Stimulated activated CD8-positive, alpha-beta memory T cell treated with anti-CD3 and anti-CD28 coated beads, Interleukin-12 subunit alpha, Interleukin-12 subunit beta, amount 100 ng/mL, for 4 hours (primary cell): ENCODE results near the gene TRAPPC3L.
"Not testable (repeated sequence)": the region's sequence is repeated elsewhere in the genome, so short reads cannot be mapped to it uniquely, and the experiment has no call there.

Experiments used
- DNase-seq: peaks from one replicate; pipeline ENCODE4 v3.0.0-alpha.2; 2020; ENCODE audit warnings: low read depth

The TRAPPC3L gene

DNA sequence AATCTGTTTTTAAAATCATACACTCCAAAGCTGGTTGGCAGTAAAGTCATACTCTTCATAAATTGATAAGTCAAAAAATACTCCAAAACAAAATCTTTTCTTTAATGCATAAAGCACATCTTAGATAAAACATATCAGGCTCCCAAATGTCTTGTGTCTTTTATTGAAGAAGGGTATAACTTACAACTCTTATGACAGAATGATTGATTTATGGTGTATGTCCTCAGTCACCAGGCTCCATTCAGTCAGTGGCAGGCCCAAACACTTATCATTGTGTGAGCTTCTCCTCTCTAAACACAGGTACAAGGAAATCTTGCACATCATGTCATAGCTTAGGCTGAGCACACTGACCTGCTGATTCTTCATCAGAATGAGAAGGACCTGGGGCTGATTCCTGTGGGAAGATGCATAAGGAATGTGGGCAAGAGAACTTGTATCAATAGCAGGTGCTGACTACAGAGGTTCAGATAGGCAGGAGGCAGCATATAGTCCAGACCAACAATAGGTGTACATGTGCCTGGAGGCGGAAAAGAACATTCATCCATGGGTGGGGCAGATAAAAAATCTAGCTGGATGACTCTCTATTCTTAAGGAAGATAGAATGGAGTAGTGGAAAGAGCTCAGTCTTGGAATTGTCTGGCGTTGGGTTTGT, 32.1 kb downstream of the TRAPPC3L start:
- no peak for DNase-seq

DNA sequence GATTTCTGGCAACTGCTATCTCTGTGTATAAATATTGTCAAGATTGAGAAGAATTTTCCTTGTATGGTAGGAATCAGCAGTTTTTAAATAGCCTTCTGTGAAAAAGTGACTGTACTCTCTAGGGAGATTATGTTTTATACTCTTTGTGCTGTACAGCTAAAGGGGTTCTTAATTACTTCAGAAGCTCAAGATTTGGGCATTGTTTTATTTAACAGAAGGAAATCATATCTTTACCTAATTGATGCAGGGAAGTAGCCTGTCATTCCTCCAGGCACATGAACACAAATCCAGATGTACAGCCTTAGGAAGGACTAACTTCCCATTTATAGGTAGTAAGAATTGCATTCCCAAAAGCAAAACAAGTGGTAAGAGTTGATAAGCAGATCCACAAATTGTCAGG, 32.8 kb downstream of the TRAPPC3L start:
- DNase-seq: no peak

DNA sequence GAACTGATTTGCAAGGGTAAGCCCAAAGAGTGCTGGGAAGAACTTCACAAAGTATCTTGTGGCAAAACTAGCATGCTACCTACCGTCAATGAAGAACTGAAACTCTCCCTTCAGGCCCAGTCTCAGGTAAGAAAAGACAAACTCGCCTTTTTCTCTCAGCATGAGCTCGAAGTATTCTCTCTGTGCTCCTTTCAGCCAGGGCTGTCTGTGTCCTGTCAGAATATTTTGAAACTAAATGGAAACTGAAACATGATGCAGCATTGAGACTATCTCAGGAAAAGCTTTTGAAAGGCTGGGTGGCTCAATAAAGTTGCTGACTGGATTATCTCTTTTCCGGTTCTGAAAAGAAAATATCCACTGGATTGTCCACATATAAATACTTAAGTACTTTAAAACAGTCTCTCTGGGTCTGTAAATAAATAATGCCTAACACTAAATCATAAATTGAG, 33.3 kb downstream of the TRAPPC3L start:
- no peak for DNase-seq

DNA sequence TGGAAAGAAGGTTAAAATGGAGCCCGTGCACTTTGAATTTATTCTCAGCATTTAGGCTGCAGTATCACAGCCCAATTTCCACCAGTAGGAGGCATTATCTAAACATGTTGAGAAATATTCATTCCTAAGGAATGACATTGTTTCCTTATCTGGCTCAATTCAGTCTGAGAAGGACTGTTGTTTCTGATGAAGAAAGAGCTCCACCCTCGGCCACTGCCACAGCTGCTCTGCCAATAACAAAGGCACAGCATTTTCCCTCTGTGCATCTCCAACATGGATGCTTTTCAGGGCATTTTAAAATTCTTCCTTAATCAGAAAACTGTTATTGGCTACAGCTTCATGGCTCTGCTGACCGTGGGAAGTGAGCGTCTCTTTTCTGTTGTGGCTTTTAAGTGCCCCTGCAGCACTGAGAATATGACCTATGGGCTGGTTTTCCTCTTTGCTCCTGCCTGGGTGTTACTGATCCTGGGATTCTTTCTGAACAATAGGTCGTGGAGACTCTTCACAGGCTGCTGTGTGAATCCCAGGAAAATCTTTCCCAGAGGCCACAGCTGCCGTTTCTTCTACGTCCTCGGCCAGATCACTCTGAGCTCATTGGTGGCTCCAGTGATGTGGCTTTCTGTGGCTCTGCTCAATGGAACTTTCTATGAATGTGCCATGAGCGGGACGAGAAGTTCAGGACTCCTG, 33.9 kb downstream of the TRAPPC3L start, which contains the start of gene CALHM5:
CALHM5 (plus strand) TSS at position 216 of the 687 bp plus-strand sequence; CDS start at position 274, 58 bp downstream.
- no peak for DNase-seq

DNA sequence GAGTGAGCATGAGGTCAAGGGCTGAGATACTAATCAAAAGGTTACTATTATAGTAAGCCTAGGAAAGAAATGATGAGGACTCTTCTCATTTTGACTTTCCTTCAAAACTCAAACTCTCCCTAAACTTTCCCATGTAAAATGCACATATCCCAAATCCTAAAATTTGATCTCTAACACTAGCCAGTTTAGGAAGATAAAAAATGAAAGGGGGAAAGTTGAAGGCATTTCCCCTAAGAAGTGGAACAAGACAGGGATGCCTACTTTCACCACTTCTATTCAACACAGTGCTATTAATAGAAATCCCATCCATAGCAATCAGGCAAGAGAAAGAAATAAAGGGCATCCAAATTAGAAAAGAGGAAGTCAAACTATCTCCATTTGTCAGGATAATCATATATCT, 37.0 kb downstream of the TRAPPC3L start:
- no peak for DNase-seq

DNA sequence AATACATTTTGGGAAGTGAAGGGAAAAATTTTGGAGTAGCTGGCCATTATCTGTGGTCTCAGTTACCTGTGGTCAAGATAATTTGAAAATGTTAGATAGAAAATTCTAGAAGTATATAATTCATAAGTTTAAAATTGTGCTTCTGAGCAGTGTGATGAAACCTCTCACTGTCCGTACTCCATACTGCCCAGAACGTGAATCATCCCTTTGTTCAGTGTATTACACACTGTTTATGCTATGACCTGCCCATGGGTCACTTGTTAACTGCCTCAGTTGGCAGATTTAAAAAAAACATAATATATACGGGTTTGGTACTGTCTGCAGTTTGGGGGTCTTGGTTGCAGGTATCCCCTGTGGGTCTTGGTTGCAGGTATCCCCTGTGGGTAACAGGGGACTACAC, 38.2 kb downstream of the TRAPPC3L start:
- DNase-seq: no peak

DNA sequence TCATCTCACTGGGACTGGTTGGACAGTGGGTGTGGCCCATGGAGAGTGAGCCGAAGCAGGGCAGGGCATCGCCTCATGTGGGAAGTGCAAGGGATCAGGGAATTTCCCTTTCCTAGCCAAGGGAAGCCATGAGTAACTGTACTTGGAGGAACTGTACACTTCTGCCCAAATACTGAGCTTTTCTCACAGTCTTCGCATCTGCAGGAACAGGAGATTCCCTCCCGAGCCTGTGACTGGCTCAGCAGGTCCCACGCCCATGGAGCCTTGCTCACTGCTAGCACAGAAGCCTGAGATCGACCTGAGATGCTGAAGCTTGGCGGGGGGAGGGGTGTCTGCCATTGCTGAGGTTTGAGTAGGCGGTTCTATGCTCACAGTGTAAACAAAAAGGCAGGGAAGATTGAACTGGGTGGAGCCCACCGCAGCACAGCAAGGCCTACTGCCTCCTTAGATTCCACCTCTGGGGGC, 44.5 kb downstream of the TRAPPC3L start:
- no peak for DNase-seq

DNA sequence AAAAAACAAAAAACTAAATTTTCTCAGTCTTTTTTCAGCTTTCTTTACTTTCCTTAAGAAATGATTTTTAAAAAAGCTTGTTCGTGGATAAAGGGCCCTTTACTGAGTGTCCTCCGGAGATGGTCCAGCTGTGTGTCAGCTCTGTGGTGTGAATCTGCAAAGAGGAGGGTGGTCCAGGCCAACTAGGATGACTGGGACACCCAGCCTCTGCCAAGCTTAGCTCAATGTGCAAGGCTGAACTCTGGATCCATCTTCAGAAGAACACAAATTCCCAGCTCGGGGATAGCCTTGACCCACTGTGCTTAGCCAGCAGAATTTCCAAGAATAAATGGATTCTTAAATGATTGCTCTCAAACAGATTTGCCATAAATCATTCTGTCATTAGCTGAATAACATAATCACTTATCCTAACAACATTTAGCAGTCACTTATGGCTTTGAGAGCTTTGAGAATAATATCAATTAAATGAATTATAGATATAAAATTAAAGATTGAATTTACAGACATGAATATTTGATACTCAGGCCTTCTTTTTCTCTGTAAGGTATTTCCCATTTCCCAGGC, 48.3 kb downstream of the TRAPPC3L start:
- no peak for DNase-seq

DNA sequence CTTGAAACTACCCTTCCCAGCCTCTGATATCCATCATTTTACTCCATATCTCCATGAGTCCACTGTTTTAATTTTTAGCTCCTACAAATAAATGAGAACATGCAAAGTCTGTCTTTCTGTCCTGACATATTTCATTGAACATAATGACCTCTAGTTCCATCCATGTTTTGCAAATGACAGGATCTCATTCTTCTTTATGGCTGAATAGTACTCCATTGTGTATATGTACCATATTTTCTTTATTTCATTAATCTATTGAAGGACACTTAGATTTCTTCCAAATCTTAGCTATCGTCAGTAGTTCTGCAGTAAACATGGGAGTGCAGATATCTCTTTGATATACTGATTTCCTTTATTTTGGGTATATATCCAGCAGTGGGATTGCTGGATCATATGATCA, 50.3 kb downstream of the TRAPPC3L start:
- DNase-seq: not testable (repeated sequence)

DNA sequence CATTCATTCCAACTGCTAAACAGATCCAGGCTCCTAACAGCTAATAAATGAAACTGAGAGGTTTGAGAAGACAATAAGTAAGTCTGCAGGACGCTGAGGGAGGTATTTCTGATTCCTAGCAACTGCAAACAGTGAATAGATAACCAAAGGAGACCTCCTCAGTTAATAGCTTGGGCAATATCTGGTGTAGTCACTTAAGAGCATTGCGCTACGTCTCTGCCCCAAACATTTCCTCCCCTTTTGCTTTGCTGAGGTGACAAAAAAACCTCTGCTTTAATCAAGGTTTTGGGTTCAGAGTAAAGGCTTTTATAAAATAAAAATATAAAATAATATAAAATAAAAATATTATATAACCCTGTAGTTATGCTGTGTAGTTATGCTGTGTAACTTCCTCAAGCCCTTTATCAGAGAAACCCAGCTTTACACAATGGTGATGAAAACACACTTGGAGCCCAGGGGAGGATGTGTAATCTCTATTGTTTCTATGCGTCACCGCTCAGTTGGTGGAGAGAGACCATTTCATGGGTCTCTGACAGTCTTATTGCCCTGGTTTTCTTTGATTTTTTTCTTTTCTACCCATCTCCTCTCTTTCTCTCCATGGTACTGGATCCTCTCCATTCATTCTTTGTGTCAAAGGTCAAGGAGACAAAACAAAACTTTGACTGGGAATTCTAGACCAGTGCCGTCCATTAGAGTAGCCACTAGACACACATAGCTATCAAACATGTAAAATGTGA, 53.0 kb downstream of the TRAPPC3L start:
- DNase-seq: no peak

DNA sequence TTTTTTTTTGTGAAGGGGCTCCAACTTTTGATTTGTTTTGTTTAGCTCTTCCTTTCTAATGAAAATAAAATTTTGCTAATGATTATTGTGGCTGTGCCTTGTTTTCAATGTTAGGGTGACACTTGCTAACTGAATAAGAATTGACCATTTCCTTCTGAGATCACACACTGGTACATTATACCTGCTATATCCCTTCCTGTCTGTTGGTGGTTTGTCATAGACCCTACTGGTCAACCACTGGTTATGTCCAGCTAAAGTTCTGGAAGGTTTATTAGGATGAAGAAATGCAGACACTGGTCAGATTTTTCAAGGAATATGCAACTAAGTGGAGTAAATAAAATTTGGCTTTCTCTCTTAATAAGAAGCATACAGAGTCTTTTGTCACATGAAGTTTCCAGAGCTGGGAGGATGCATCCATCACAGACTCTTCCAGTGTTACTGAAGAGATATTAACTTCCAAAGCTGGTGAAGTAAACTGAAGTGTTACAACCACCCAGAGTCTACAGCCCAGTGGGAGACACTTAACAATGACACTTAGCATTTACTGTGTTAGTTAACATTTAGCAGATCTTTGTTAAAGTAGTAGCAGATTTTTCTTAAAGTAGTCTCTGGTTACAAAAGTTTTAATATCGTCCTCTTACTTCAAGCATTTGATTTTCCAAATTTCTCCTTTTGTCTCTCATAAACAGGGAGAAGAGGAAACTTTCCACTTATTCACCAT, 53.7 kb downstream of the TRAPPC3L start:
- no peak for DNase-seq

DNA sequence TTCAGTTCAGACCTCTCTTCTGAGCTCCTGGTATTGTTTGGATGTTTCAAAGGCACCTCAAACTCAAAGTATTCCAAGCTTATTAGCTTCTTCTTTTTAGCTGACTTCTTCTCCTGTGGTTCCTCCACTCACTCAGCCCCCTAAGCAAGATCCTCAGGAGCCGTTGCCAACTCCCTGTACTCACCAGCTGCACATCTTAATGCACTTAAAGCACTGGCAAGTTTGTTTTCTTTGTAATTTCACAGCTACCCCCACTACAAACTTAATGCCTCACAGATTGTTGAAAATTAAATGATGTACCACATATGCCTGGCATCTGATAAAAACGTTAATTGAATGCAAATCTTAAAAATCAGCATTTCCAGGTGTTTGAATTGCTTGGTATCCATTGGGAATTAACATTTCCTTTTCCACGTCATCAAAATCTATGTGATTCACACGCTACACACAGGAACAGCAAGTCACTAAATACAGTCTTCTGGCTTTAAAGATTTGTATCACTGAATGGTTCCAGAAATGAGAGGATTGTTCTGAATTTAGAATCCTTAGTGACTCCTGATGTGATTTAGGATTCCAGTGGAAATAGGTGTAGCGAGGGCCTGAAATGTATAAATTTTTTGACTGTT, 59.8 kb downstream of the TRAPPC3L start:
- no peak for DNase-seq

DNA sequence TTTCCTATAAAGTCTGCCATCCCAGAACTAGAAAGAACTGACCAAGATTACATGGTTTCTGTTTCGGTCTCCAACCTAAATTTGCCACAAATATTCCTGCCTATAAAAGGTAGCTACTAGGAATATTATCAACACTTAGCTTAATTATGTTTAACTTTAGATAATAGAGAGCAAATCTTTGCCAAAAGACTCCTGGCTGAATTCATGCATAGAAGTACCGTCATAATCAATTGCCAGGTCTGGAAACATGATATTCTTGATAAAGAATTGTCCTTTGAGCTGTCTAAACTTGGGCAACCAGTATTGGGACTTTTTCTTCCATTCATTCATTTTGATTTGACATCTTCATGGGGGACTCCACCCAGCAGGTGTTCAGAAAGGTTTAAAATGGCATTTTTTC, 61.9 kb downstream of the TRAPPC3L start:
- no peak for DNase-seq

DNA sequence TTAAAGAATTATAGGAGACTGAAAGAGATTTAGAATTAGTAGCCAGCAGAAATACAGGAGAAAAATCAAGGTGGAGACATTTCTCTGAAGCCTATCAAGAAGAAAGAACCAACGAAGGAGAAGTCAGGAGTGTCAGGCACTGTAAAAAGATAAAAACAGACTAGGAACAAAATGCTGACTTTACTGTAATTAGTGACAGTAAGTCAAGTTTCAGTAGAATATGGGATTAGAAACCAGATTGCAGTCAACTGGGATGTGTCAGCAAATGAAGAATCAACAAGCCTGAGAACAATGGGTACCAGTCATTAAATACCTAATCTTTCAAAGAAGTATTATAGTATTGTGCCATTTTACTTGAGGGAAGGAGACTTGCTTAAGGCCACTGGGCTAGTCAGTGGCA, 62.7 kb downstream of the TRAPPC3L start:
- no peak for DNase-seq

DNA sequence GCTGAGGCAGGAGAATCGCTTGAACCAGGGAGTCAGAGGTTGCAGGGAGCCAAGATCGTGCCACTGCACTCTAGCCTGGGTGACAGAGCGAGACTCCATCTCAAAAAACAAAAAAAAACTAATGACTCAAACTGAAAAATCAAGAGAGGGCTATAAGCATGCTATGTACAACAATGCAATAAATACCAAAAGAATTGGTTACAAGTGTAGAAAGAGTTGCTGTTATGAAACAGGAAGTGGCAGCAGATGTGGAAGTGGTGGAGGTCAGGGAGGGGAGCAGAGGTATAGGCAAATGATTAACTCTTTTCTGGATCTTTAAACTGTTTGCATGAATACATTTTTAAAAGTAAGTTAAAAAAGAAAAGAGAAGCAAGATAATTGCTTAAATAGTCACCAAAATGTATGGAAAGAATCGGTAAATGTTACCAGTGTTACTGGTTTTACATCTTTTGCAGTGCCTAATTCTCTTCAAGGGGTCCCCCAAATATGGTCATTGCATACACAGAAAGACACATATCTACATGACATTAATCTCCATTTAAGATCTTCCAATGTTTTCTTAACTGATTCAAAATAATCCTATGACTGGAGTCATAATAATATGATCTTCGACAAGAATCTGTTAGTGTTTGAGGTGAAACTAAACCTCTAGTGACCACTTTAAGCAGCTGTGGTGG, 69.3 kb downstream of the TRAPPC3L start:
- DNase-seq: no peak

DNA sequence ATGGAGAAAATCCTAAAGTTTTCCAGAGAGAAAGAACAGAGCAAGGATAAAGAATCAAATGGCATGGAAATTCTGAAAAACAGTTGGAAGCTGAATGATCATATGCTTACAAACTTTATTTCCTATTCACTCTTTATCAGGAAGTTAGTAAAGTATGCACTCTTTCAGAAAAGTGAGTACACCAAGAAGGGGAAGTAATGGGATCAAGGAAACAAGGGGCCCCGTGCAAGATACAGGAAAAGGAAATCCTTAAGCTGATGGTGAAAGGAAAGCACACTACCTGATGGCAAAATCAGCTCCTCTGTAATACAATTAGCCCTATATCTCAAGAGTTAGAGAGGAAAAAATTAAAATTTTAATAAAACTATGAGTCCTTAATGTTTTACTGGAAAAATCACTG, 70.3 kb downstream of the TRAPPC3L start:
- DNase-seq: no peak

DNA sequence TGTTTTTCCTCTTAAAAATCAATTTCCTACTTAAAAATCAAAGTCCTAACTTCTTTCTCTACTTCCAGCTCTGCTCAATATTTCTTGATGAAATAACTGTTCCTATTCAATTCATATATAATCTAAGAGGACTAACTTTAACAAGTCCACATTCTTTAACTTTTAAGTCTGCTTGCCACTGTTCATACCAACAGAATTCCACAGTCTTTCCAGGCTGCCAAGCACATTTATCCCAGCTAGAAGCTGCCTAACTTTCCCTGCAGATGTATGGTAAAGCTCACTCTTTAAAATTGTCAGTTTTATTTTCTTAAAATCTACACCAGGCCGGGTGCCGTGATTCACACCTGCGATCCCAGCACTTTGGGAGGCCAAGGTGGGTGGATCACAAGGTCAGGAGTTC, 72.8 kb downstream of the TRAPPC3L start:
- no peak for DNase-seq

DNA sequence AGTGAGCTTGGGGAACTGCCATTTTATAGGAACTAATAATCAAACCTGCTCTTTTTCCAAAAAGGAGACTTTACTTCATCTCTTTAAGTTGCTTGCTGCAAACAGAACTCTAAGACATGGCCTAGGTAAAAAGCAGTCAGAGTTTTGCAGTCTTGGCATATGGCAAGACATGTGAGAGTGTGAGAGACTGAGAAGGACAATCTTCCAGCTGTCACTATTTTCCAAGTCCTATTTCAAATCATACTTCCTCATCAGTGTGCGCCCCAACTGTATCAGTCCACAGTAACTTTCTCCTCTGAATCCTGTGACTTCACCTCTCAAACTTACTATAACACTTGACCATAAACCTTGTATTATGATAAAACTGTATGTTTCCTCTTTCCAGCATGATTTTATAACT, 74.0 kb downstream of the TRAPPC3L start:
- DNase-seq: no peak

DNA sequence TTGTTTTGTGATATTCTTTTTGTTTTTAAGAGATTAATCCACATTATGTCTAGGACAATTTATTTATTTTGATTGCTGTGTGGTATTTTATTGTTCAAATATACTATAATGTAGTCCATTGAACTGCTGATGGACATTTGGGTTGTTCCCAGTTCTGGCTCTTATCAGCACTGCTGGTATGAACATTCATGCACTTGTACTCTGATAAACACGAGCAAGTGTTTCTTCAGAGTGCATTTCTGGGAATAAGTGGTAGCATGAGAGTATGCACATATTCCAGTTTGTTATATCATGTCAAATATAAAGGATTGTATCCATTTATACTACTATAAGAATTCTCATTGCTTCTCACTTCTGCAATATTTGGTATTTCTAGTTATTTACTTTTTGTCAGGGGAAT, 77.2 kb downstream of the TRAPPC3L start:
- DNase-seq: no peak

DNA sequence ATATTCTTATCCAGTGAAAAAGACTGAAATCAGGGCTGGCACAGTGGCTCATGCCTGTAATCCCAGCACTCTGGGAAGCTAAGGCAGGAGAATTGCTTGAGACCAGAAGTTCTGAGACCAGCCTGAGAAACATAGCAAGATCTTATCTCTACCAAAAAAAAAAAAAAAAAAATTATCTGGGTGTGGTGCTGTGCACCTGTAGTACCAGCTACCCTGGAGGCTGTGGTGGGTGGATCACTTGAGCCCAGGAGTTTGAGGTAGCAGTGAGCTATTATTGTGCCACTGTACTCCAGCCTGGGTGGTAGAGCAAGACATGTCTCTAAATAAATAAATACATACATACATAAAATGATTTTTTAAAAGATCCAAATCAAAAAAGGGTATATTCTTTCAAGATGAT, 78.0 kb downstream of the TRAPPC3L start:
- no peak for DNase-seq

DNA sequence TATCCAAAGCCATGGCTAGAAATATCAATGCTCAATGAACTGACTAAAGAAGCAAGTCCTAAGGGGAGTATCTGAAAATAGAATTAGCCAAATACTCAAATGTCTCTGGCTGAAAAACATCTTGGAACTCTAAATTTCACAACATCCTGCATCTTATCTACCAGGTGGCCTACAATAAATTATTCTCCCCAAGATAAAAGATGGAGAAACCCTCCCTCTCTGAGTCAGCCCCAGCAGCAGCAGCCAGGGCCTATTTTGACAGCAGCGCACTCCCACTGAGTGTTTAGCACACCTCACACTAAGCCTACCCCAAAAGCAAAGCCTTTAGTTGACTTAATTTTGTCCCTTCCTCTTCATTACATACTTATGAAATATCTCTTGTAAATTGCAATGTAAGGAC, 78.4 kb downstream of the TRAPPC3L start:
- no peak for DNase-seq
